KMS-11 (cell line): ENCODE results near the gene LIAS.

Experiments
- H2AFZ ChIP-seq: fragments of 200-600 bp; sonication (generic); 2 replicates; pipeline ENCODE4 v1.6.1; 2016; ENCODE audit warnings: antibody characterized with exemption, mixed run types, low read depth
- H3K27ac ChIP-seq: fragments of 200-600 bp; sonication (generic); 2 replicates; pipeline ENCODE4 v1.6.1; 2016; ENCODE audit warnings: mild to moderate bottlenecking, mixed run types
- H3K27me3 ChIP-seq: fragments of 200-600 bp; sonication (generic); 2 replicates; pipeline ENCODE4 v1.6.1; 2017; ENCODE audit warnings: mild to moderate bottlenecking, low read depth, mixed run types, moderate library complexity; ENCODE audit not compliant: insufficient read depth
- H3K36me3 ChIP-seq: fragments of 200-600 bp; sonication (generic); 2 replicates; pipeline ENCODE4 v1.6.1; 2017; ENCODE audit warnings: mild to moderate bottlenecking, mixed run types; ENCODE audit not compliant: insufficient read depth
- H3K4me1 ChIP-seq: fragments of 200-600 bp; sonication (generic); 2 replicates; pipeline ENCODE4 v1.6.1; 2016; ENCODE audit warnings: mild to moderate bottlenecking, low read depth, mixed run types; ENCODE audit not compliant: poor library complexity, severe bottlenecking
- H3K4me2 ChIP-seq: fragments of 200-600 bp; sonication (generic); 2 replicates; pipeline ENCODE4 v1.7.0; 2016; ENCODE audit warnings: mild to moderate bottlenecking, mixed run types
- H3K4me3 ChIP-seq: fragments of 200-600 bp; sonication (generic); IDR thresholded peaks from 2 replicates; pipeline ENCODE4 v1.6.1; 2017; ENCODE audit warnings: low read depth, low read length, mixed read lengths; ENCODE audit not compliant: insufficient read depth
- H3K79me2 ChIP-seq: fragments of 200-600 bp; sonication (generic); 2 replicates; pipeline ENCODE4 v1.6.1; 2016; ENCODE audit warnings: low read depth, mixed run types; ENCODE audit not compliant: insufficient read depth
- H3K9ac ChIP-seq: fragments of 200-600 bp; sonication (generic); 2 replicates; pipeline ENCODE4 v1.6.1; 2016; ENCODE audit warnings: mild to moderate bottlenecking, mixed run types
- H4K20me1 ChIP-seq: fragments of 200-600 bp; sonication (generic); 2 replicates; pipeline ENCODE4 v1.6.1; 2016; ENCODE audit warnings: mild to moderate bottlenecking, mixed run types; ENCODE audit not compliant: insufficient read depth
- TF ChIP-seq, protein P1 (sequence below): fragments of 200-600 bp; sonication (generic); conservative IDR thresholded peaks from 2 replicates; pipeline ENCODE4 v1.6.1; 2017; ENCODE audit warnings: low read depth, mild to moderate bottlenecking, antibody characterized with exemption, low read length, moderate library complexity, mixed read lengths

The LIAS gene

DNA sequence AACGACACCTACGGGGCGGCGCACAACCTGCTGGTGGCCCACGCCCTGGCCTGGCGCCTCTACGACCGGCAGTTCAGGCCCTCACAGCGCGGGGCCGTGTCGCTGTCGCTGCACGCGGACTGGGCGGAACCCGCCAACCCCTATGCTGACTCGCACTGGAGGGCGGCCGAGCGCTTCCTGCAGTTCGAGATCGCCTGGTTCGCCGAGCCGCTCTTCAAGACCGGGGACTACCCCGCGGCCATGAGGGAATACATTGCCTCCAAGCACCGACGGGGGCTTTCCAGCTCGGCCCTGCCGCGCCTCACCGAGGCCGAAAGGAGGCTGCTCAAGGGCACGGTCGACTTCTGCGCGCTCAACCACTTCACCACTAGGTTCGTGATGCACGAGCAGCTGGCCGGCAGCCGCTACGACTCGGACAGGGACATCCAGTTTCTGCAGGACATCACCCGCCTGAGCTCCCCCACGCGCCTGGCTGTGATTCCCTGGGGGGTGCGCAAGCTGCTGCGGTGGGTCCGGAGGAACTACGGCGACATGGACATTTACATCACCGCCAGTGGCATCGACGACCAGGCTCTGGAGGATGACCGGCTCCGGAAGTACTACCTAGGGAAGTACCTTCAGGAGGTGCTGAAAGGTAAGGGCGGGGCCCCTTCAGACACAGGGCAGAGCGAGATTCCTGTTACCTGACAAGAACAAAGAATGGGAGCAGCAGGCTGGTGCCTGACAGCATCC is 11.8 kb upstream of the LIAS start:
- no peaks in the 10 kb centered on the region for H3K27me3 ChIP-seq
- no peak overlapping the region for H3K27ac ChIP-seq
- H3K79me2 ChIP-seq = no peaks in the 10 kb centered on the region
- H2AFZ ChIP-seq = no peak overlapping the region
- H3K4me2 ChIP-seq = no peak overlapping the region
- H3K9ac ChIP-seq = no peak overlapping the region
- H3K36me3 ChIP-seq = no peaks in the 10 kb centered on the region
- TF ChIP-seq, protein P1, sequence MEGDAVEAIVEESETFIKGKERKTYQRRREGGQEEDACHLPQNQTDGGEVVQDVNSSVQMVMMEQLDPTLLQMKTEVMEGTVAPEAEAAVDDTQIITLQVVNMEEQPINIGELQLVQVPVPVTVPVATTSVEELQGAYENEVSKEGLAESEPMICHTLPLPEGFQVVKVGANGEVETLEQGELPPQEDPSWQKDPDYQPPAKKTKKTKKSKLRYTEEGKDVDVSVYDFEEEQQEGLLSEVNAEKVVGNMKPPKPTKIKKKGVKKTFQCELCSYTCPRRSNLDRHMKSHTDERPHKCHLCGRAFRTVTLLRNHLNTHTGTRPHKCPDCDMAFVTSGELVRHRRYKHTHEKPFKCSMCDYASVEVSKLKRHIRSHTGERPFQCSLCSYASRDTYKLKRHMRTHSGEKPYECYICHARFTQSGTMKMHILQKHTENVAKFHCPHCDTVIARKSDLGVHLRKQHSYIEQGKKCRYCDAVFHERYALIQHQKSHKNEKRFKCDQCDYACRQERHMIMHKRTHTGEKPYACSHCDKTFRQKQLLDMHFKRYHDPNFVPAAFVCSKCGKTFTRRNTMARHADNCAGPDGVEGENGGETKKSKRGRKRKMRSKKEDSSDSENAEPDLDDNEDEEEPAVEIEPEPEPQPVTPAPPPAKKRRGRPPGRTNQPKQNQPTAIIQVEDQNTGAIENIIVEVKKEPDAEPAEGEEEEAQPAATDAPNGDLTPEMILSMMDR = no peak
- H3K4me1 ChIP-seq = no peaks in the 10 kb centered on the region
- H4K20me1 ChIP-seq = no peaks in the 10 kb centered on the region
- H3K4me3 ChIP-seq = no peak overlapping the region

DNA sequence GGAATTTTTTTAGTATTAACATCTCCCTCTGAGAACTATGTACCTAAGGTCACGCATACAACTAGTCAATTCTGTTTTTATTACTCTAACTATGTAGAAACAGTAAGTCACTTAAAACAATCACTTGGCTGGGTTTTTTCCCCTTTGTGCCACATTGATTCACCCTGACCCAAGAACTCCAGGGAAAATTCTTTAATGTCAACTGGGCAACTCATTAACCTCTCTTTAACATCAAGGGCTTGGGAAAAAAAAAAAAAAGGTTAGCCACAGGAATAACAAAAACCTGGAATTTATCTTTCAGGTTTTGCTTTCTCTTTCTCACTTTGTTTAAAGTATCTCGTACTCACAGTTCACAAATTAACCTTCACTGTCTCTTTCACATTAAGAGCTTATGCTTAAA is 8.2 kb upstream of the LIAS start:
- no peak overlapping the region for H3K27ac ChIP-seq

GRCh38 chr4:39451423-39452023 is 7.3 kb upstream of the LIAS start:
- Histone ChIP-seq H3K27me3 (no peaks in the 10 kb centered on the region), H3K4me3 (no peak overlapping the region), H3K9ac (no peak overlapping the region), H3K36me3 (peaks cover 12% of the 10 kb centered on the region; the same call in 1 of the 2 replicates), H2AFZ (no peak overlapping the region), H3K79me2 (peaks cover 11% of the 10 kb centered on the region), H4K20me1 (no peaks in the 10 kb centered on the region), H3K27ac (no peak overlapping the region), H3K4me1 (peaks cover 6% of the 10 kb centered on the region), H3K4me2 (no peak overlapping the region)
- TF ChIP-seq, protein P1 = no peak

More for the DNA sequence above, 8.2 kb upstream of the LIAS start:
- peaks cover 10% of the 10 kb centered on the region; the same call in 1 of the 2 replicates for H3K36me3 ChIP-seq
- no peak overlapping the region for H3K9ac ChIP-seq
- no peaks in the 10 kb centered on the region for H4K20me1 ChIP-seq
- H3K27me3 ChIP-seq = no peaks in the 10 kb centered on the region
- H3K4me1 ChIP-seq = no peaks in the 10 kb centered on the region
- no peak overlapping the region for H3K4me3 ChIP-seq
- no peak overlapping the region for H2AFZ ChIP-seq
- TF ChIP-seq, protein P1 = no peak
- peaks cover 2% of the 10 kb centered on the region; the same call in 1 of the 2 replicates for H3K79me2 ChIP-seq
- H3K4me2 ChIP-seq = no peak overlapping the region

DNA sequence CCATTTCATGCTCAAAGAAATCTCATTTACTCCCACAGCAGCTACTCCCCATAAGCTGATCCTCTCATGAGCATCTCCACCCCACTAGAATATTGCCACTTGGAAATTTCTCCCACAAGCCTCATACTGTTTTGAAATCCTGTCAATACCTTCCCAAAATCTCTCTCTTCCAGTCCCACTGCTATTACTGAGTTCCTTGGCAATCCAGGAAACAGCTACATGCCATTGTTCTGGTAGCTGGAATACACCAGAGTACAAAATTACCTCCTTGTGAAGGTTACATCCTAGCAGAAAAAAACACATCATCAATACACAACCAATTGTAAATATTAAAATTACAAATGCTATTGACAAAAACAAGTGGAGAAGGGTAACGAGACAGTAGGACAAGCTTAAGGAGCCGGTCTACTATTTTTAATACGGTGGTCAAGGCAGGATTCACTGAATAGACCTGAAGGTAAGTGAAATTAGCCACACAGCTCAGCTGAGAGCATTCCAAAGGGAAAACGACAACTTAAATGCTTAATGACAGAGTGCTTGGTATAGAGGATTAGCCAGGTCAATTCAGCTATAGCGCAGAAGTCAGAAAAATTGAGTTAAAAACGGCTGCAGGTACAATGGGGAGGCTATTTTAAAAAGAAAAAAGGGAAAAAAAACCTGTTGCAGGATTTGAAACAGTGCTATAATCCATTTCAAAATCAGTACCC is 6.5 kb upstream of the LIAS start:
- Histone ChIP-seq H3K36me3 (peaks cover 12% of the 10 kb centered on the region; the same call in 1 of the 2 replicates), H3K79me2 (peaks cover 19% of the 10 kb centered on the region), H3K9ac (no peak overlapping the region), H4K20me1 (no peaks in the 10 kb centered on the region), H2AFZ (no peak overlapping the region), H3K27me3 (no peaks in the 10 kb centered on the region), H3K4me3 (no peak overlapping the region), H3K4me2 (no peak overlapping the region), H3K4me1 (peaks cover 14% of the 10 kb centered on the region), H3K27ac (no peak overlapping the region)
- TF ChIP-seq, protein P1 = no peak
